Thoracic aorta (tissue), 2 donors: ENCODE measurements around the gene DPYD. TPM values are rescaled to one million over a fixed set of nuclear protein-coding genes. Genes with fewer than 3 reads are reported as not detected.

ENCODE experiments used
- ATAC-seq: fragments of 150-250 bp; one replicate; pipeline ENCODE4 v1.8.0; 2017; ENCODE audit warnings: low read depth; ENCODE audit not compliant: insufficient number of reproducible peaks, low FRiP score
- DNase-seq: peaks from one replicate; pipeline ENCODE4 v3.0.0-alpha.2; 2020; ENCODE audit warnings: low spot score
- H3K27ac ChIP-seq, 2 donors: fragments of 200-600 bp; sonication (generic); 1 replicate in 1 of 2; 2 replicates in 1 of 2; pipeline ENCODE4 v1.5.1; 2016; ENCODE audit warnings: mild to moderate bottlenecking in 2 of 2, moderate library complexity in 2 of 2
- H3K27me3 ChIP-seq: fragments of 200-600 bp; sonication (generic); replicated peaks from 2 replicates; pipeline ENCODE4 v1.6.0; 2016; ENCODE audit warnings: mild to moderate bottlenecking; ENCODE audit not compliant: insufficient read depth
- H3K36me3 ChIP-seq: fragments of 200-600 bp; sonication (generic); one replicate; pipeline ENCODE4 v1.5.1; 2016
- H3K4me1 ChIP-seq, 2 donors: fragments of 200-600 bp; sonication (generic); 1 replicate in 1 of 2; 2 replicates in 1 of 2; pipeline versions ENCODE4 v1.5.1 to v1.6.0; 2016; ENCODE audit warnings: low read depth in 2 of 2, mild to moderate bottlenecking in 1 of 2; ENCODE audit not compliant: control insufficient read depth in 1 of 2
- H3K4me3 ChIP-seq: fragments of 200-600 bp; sonication (generic); 2 replicates; pipeline ENCODE4 v1.5.1; 2016; ENCODE audit warnings: mild to moderate bottlenecking
- H3K9me3 ChIP-seq: fragments of 200-600 bp; sonication (generic); 2 replicates; pipeline ENCODE4 v1.5.1; 2016
- CTCF ChIP-seq: fragments of 200-600 bp; sonication (generic); IDR thresholded peaks from one replicate; pipeline ENCODE4 v1.5.1; 2019; ENCODE audit warnings: antibody characterized with exemption
- total RNA-seq, 2 donors: library from RNA; depleted of rRNA; stranded (reverse); fragments of >200 nt; gene quantifications; one replicate each; pipeline versions ENCODE4 v1.1.0 to v1.2.3, GENCODE V29; 2016

DPYD gene
- total RNA-seq, 2 donors from 2014 or later: 29.1 to 44.2 TPM

GRCh38 chr1:97767381-97767780 is 153.5 kb downstream of the DPYD start:
- Histone ChIP-seq H3K9me3 (no peaks in the 10 kb centered on the region), H3K36me3 (no peaks in the 10 kb centered on the region), H3K4me1 (no peaks in the 10 kb centered on the region), H3K4me3 (no peak overlapping the region), H3K27me3 (no peaks in the 10 kb centered on the region), H3K27ac (no peak overlapping the region)
- no peak for DNase-seq
- ATAC-seq: no peak
- TF ChIP-seq CTCF: no peak

- H3K27ac ChIP-seq: no peak overlapping the region
- H3K4me3 ChIP-seq: no peak overlapping the region
- H3K4me1 ChIP-seq: no peaks in the 10 kb centered on the region
- no peak for ATAC-seq
- H3K36me3 ChIP-seq: no peaks in the 10 kb centered on the region
- DNase-seq: no peak
- no peaks in the 10 kb centered on the region for H3K9me3 ChIP-seq
- no peak for TF ChIP-seq CTCF
- H3K27me3 ChIP-seq: no peaks in the 10 kb centered on the region
Measured at GRCh38 chr1:97764991-97765390, 155.8 kb downstream of the DPYD start.

- Histone ChIP-seq H3K27me3 (no peaks in the 10 kb centered on the region), H3K9me3 (no peaks in the 10 kb centered on the region), H3K4me1 (peaks cover 10 to 13% of the 10 kb centered on the region in 2 donors), H3K36me3 (no peaks in the 10 kb centered on the region), H3K27ac (no peak overlapping the region), H3K4me3 (no peak overlapping the region)
- no peak for ATAC-seq
- no peak for TF ChIP-seq CTCF
- DNase-seq: no peak
Measured at GRCh38 chr1:97761637-97762036, 159.2 kb downstream of the DPYD start.

GRCh38 chr1:97759078-97759477 is 161.8 kb downstream of the DPYD start:
- H3K9me3 ChIP-seq: no peaks in the 10 kb centered on the region

GRCh38 chr1:97758541-97759057 is 162.2 kb downstream of the DPYD start:
- Histone ChIP-seq H3K4me3 (no peak overlapping the region), H3K27me3 (no peaks in the 10 kb centered on the region), H3K4me1 (peaks cover 10 to 13% of the 10 kb centered on the region in 2 donors), H3K9me3 (no peaks in the 10 kb centered on the region), H3K27ac (no peak overlapping the region), H3K36me3 (no peaks in the 10 kb centered on the region)
- DNase-seq (no peak), ATAC-seq (no peak)
- TF ChIP-seq CTCF: no peak

More at GRCh38 chr1:97759078-97759477, 161.8 kb downstream of the DPYD start:
- H3K27ac ChIP-seq: no peak overlapping the region
- ATAC-seq (no peak), DNase-seq (no peak)
- no peaks in the 10 kb centered on the region for H3K36me3 ChIP-seq
- H3K4me1 ChIP-seq: peaks cover 10 to 13% of the 10 kb centered on the region in 2 donors
- no peak for TF ChIP-seq CTCF
- no peaks in the 10 kb centered on the region for H3K27me3 ChIP-seq
- H3K4me3 ChIP-seq: no peak overlapping the region
